Measurements from ENCODE around the gene MCF2L2.
"Not testable (repeated sequence)": the region's sequence is repeated elsewhere in the genome, so short reads cannot be mapped to it uniquely, and the experiment has no call there.

The MCF2L2 gene

GRCh38 chr3:183428447-183429211 is at the start of gene MCF2L2:
MCF2L2 (minus strand) TSS chr3:183428619; CDS start chr3:183427977, 642 bp downstream.
- in situ Hi-C loops (cut with MboI; ENCODE audit: low sequenced_read_pairs): no loop called here

GRCh38 chr3:183477801-183478456 is 49.5 kb upstream of the MCF2L2 start:
- in situ Hi-C loops (cut with MboI; ENCODE audit: low sequenced_read_pairs): no loop called here

- in situ Hi-C loops (cut with MboI; ENCODE audit: low sequenced_read_pairs): not testable (repeated sequence)
Observed at GRCh38 chr3:183475764-183476162, 47.3 kb upstream of the MCF2L2 start.

GRCh38 chr3:183475016-183475763 is 46.8 kb upstream of the MCF2L2 start:
- in situ Hi-C loops (cut with MboI; ENCODE audit: low sequenced_read_pairs): no loop called here

- in situ Hi-C loops (cut with MboI; ENCODE audit: low sequenced_read_pairs): no loop called here
Observed at GRCh38 chr3:183473969-183474368, 45.5 kb upstream of the MCF2L2 start.

GRCh38 chr3:183472155-183472554 is 43.7 kb upstream of the MCF2L2 start:
- in situ Hi-C loops (cut with MboI; ENCODE audit: low sequenced_read_pairs): no loop called here

GRCh38 chr3:183468424-183468823 is 40.0 kb upstream of the MCF2L2 start:
- in situ Hi-C loops (cut with MboI; ENCODE audit: low sequenced_read_pairs): no loop called here

GRCh38 chr3:183466575-183466974 is 38.2 kb upstream of the MCF2L2 start:
- in situ Hi-C loops (cut with MboI; ENCODE audit: low sequenced_read_pairs): no loop called here

- in situ Hi-C loops (cut with MboI; ENCODE audit: low sequenced_read_pairs): not testable (repeated sequence)
Observed at GRCh38 chr3:183465710-183466109, 37.3 kb upstream of the MCF2L2 start.

- in situ Hi-C loops (cut with MboI; ENCODE audit: low sequenced_read_pairs): no loop called here
Observed at GRCh38 chr3:183464480-183464879, 36.1 kb upstream of the MCF2L2 start.

- in situ Hi-C loops (cut with MboI; ENCODE audit: low sequenced_read_pairs): no loop called here
Observed at GRCh38 chr3:183460081-183461055, 31.9 kb upstream of the MCF2L2 start.

GRCh38 chr3:183455089-183455488 is 26.7 kb upstream of the MCF2L2 start:
- in situ Hi-C loops (cut with MboI; ENCODE audit: low sequenced_read_pairs): no loop called here

GRCh38 chr3:183454064-183454463 is 25.6 kb upstream of the MCF2L2 start:
- in situ Hi-C loops (cut with MboI; ENCODE audit: low sequenced_read_pairs): no loop called here

GRCh38 chr3:183449791-183450190 is 21.4 kb upstream of the MCF2L2 start:
- in situ Hi-C loops (cut with MboI; ENCODE audit: low sequenced_read_pairs): no loop called here

GRCh38 chr3:183449391-183449790 is 21.0 kb upstream of the MCF2L2 start:
- in situ Hi-C loops (cut with MboI; ENCODE audit: low sequenced_read_pairs): no loop called here

- in situ Hi-C loops (cut with MboI; ENCODE audit: low sequenced_read_pairs): no loop called here
Observed at GRCh38 chr3:183448369-183449128, 20.1 kb upstream of the MCF2L2 start.

GRCh38 chr3:183447206-183448001 is 19.0 kb upstream of the MCF2L2 start:
- in situ Hi-C loops (cut with MboI; ENCODE audit: low sequenced_read_pairs): no loop called here

- in situ Hi-C loops (cut with MboI; ENCODE audit: low sequenced_read_pairs): no loop called here
Observed at GRCh38 chr3:183446838-183447205, 18.4 kb upstream of the MCF2L2 start.

GRCh38 chr3:183444748-183445147 is 16.3 kb upstream of the MCF2L2 start:
- in situ Hi-C loops (cut with MboI; ENCODE audit: low sequenced_read_pairs): no loop called here

Data from hTERT RPE-1 (cell line).